ENCODE data around the gene TGFBR3. TPM values are rescaled to one million over a fixed set of nuclear protein-coding genes. Genes with fewer than 3 reads are reported as not detected.

TGFBR3 gene
- total and polyA plus RNA-seq, 7 donors: 5.1 to 24.5 (median 8.9) TPM

GRCh38 chr1:91864017-91864700 lies 21.8 kb downstream of the TGFBR3 start:
- DNase-seq (no peak), ATAC-seq (peak in 1 of 4 donors; percentile 38)
- Histone ChIP-seq H3K4me3 (no peak overlapping the region), H3K36me3 (ENCODE audit: insufficient read depth in 1 of 2, low read depth in 1 of 2) (peaks cover 0 to 11% of the 10 kb centered on the region in 2 donors), H3K4me1 (peaks cover 16% of the 10 kb centered on the region), H3K9me3 (no peaks in the 10 kb centered on the region), H3K27me3 (ENCODE audit: insufficient read depth in 3 of 3, low read length in 2 of 3) (no peaks in the 10 kb centered on the region), H3K27ac (no peak overlapping the region)
- 53 to 69% (median 54%) methylated on average over 5 of the region's 5 CpGs for WGBS, 3 donors
- TF ChIP-seq CTCF (IDR thresholded peaks at IDR 0.05): no peak
- intact Hi-C loops (cut with DNase I): no loop called here

- no peak overlapping the region for H3K27ac ChIP-seq
- 81 to 94% (median 85%) methylated on average over 3 of the region's 3 CpGs for WGBS, 3 donors
These were observed 22.5 kb downstream of the TGFBR3 start for GRCh38 chr1:91863498-91863897.

GRCh38 chr1:91862120-91862519 lies 23.8 kb downstream of the TGFBR3 start:
- Histone ChIP-seq H3K27ac (no peak overlapping the region), H3K36me3 (ENCODE audit: insufficient read depth in 1 of 2, low read depth in 1 of 2) (peaks cover 0 to 11% of the 10 kb centered on the region in 2 donors), H3K4me1 (peaks cover 11% of the 10 kb centered on the region), H3K27me3 (ENCODE audit: insufficient read depth in 3 of 3, low read length in 2 of 3) (no peaks in the 10 kb centered on the region), H3K4me3 (no peak overlapping the region), H3K9me3 (no peaks in the 10 kb centered on the region)
- WGBS, 3 donors: 94 to 100% (median 98%) methylated on average over 3 of the region's 3 CpGs
- DNase-seq (no peak), ATAC-seq (no peak)
- intact Hi-C loops (cut with DNase I): no loop called here
- TF ChIP-seq CTCF (IDR thresholded peaks at IDR 0.05): no peak

More at GRCh38 chr1:91863498-91863897, 22.5 kb downstream of the TGFBR3 start:
- intact Hi-C loops (cut with DNase I): no loop called here
- ATAC-seq: no peak
- H3K4me3 ChIP-seq: no peak overlapping the region
- peaks cover 0 to 11% of the 10 kb centered on the region in 2 donors for H3K36me3 ChIP-seq (ENCODE audit: insufficient read depth in 1 of 2, low read depth in 1 of 2)
- no peak for DNase-seq
- TF ChIP-seq CTCF (IDR thresholded peaks at IDR 0.05): no peak
- no peaks in the 10 kb centered on the region for H3K9me3 ChIP-seq
- H3K27me3 ChIP-seq (ENCODE audit: insufficient read depth in 3 of 3, low read length in 2 of 3): no peaks in the 10 kb centered on the region
- H3K4me1 ChIP-seq: peaks cover 15% of the 10 kb centered on the region

- Histone ChIP-seq H3K4me3 (no peak overlapping the region), H3K9me3 (no peaks in the 10 kb centered on the region), H3K27ac (no peak overlapping the region), H3K36me3 (ENCODE audit: insufficient read depth in 1 of 2, low read depth in 1 of 2) (peaks cover 0 to 11% of the 10 kb centered on the region in 2 donors), H3K27me3 (ENCODE audit: insufficient read depth in 3 of 3, low read length in 2 of 3) (no peaks in the 10 kb centered on the region), H3K4me1 (no peaks in the 10 kb centered on the region)
- DNase-seq (no peak), ATAC-seq (no peak)
- no peak for TF ChIP-seq CTCF (IDR thresholded peaks at IDR 0.05)
- intact Hi-C loops (cut with DNase I): no loop called here
- 88 to 95% (median 94%) methylated on average over 2 of the region's 2 CpGs for WGBS, 3 donors
These were observed 28.3 kb downstream of the TGFBR3 start for GRCh38 chr1:91857557-91858239.

All from psoas muscle (tissue), 8 donors.